HEK293 (cell line): ENCODE data around the gene DNAH12.

ENCODE experiments used
- BCL11B ChIP-seq: fragments of 450-650 bp; formaldehyde crosslinking; IDR thresholded peaks from 2 replicates; pipeline ENCODE4 v1.5.1; 2016; ENCODE audit warnings: low read depth, missing biosample characterization, missing genetic modification characterization
- HOXA7 ChIP-seq: sonication (generic); formaldehyde crosslinking; IDR thresholded peaks from 2 replicates; pipeline ENCODE4 v1.8.1; 2022; ENCODE audit warnings: missing genetic modification reagents, borderline replicate concordance
- KLF1 ChIP-seq: fragments of 450-650 bp; formaldehyde crosslinking; IDR thresholded peaks from 2 replicates; pipeline ENCODE4 v1.5.1; 2016; ENCODE audit warnings: missing biosample characterization, missing genetic modification characterization
- KLF10 ChIP-seq: fragments of 450-650 bp; IDR thresholded peaks from 2 replicates; pipeline ENCODE4 v1.5.1; 2018; ENCODE audit warnings: missing biosample characterization, mild to moderate bottlenecking, missing genetic modification characterization
- ZNF114 ChIP-seq: fragments of 450-650 bp; formaldehyde crosslinking; IDR thresholded peaks from 2 replicates; pipeline ENCODE4 v1.5.0; 2017; ENCODE audit warnings: missing biosample characterization, missing genetic modification characterization
- ZNF544 ChIP-seq: fragments of 450-650 bp; formaldehyde crosslinking; IDR thresholded peaks from 2 replicates; pipeline ENCODE4 v1.5.0; 2017; ENCODE audit warnings: missing biosample characterization, missing genetic modification characterization
- ZNF660 ChIP-seq: fragments of 450-650 bp; IDR thresholded peaks from 2 replicates; pipeline ENCODE4 v1.5.1; 2018; ENCODE audit warnings: missing biosample characterization, mild to moderate bottlenecking, missing genetic modification characterization
- ZNF777 ChIP-seq: fragments of 450-650 bp; formaldehyde crosslinking; IDR thresholded peaks from 2 replicates; pipeline ENCODE4 v1.5.1; 2017; ENCODE audit warnings: missing biosample characterization, missing genetic modification characterization, borderline replicate concordance
- TF ChIP-seq, protein P1 (sequence below): fragments of 450-650 bp; formaldehyde crosslinking; IDR thresholded peaks from 2 replicates; pipeline ENCODE4 v1.5.1; 2016; ENCODE audit warnings: missing biosample characterization, missing genetic modification characterization
- TF ChIP-seq, protein P2 (sequence below): fragments of 450-650 bp; formaldehyde crosslinking; IDR thresholded peaks from 2 replicates; pipeline ENCODE4 v1.5.1; 2016; ENCODE audit warnings: missing biosample characterization, missing genetic modification characterization
- TF ChIP-seq, protein P3 (sequence below): fragments of 450-650 bp; formaldehyde crosslinking; IDR thresholded peaks from 2 replicates; pipeline ENCODE4 v1.5.1; 2016; ENCODE audit warnings: missing biosample characterization, missing genetic modification characterization
- TF ChIP-seq, protein P4 (sequence below): fragments of 450-650 bp; formaldehyde crosslinking; IDR thresholded peaks from 2 replicates; pipeline ENCODE4 v1.5.1; 2016; ENCODE audit warnings: missing biosample characterization, missing genetic modification characterization, low read depth
- TF ChIP-seq, protein P5 (sequence below): fragments of 450-650 bp; IDR thresholded peaks from 2 replicates; pipeline ENCODE4 v1.5.1; 2018; ENCODE audit warnings: missing biosample characterization, missing genetic modification characterization

DNA sequence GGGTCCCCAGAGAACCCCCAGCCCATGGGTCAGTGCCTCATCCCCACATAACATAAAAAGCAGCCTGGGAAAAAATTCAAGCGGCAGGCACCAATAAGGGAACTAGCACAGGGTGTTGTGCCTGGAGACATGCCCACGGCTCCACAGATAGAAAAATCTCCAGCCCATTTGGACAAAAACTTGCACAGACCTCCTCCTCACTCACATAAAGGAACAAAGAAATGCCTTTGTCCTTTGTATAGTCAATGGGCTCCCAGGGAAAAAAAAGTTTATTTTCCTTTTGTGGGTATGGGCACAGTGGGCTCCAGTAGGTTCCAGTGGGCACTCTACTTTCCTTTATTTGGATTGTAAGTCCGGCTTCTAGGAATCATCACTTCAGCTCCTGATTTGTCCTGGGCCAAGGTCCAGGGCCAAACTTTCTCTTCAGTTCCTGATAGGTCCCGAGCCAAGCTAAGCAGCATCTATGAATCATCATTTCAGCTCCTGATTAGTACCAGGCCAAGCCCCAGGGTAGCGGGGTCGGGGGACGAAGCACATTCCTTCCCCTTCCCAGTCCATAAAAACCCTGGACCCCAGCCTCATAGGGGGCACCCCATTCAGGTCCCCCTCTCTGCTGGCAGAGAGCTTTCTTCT lies 1.6 kb upstream of the DNAH12 start:
- TF ChIP-seq BCL11B (tag by site-specific recombination) (no peak), KLF10 (no peak), ZNF544 (tag by site-specific recombination) (no peak), ZNF660 (tag by site-specific recombination) (no peak), HOXA7 (CRISPR knock-in tag) (no peak), ZNF777 (no peak), KLF1 (no peak), ZNF114 (no peak)
- TF ChIP-seq, protein P1, sequence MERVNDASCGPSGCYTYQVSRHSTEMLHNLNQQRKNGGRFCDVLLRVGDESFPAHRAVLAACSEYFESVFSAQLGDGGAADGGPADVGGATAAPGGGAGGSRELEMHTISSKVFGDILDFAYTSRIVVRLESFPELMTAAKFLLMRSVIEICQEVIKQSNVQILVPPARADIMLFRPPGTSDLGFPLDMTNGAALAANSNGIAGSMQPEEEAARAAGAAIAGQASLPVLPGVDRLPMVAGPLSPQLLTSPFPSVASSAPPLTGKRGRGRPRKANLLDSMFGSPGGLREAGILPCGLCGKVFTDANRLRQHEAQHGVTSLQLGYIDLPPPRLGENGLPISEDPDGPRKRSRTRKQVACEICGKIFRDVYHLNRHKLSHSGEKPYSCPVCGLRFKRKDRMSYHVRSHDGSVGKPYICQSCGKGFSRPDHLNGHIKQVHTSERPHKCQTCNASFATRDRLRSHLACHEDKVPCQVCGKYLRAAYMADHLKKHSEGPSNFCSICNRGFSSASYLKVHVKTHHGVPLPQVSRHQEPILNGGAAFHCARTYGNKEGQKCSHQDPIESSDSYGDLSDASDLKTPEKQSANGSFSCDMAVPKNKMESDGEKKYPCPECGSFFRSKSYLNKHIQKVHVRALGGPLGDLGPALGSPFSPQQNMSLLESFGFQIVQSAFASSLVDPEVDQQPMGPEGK (tag by site-specific recombination), result no peak
- TF ChIP-seq, protein P2, sequence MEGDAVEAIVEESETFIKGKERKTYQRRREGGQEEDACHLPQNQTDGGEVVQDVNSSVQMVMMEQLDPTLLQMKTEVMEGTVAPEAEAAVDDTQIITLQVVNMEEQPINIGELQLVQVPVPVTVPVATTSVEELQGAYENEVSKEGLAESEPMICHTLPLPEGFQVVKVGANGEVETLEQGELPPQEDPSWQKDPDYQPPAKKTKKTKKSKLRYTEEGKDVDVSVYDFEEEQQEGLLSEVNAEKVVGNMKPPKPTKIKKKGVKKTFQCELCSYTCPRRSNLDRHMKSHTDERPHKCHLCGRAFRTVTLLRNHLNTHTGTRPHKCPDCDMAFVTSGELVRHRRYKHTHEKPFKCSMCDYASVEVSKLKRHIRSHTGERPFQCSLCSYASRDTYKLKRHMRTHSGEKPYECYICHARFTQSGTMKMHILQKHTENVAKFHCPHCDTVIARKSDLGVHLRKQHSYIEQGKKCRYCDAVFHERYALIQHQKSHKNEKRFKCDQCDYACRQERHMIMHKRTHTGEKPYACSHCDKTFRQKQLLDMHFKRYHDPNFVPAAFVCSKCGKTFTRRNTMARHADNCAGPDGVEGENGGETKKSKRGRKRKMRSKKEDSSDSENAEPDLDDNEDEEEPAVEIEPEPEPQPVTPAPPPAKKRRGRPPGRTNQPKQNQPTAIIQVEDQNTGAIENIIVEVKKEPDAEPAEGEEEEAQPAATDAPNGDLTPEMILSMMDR (tag by site-specific recombination), result no peak
- TF ChIP-seq, protein P3, sequence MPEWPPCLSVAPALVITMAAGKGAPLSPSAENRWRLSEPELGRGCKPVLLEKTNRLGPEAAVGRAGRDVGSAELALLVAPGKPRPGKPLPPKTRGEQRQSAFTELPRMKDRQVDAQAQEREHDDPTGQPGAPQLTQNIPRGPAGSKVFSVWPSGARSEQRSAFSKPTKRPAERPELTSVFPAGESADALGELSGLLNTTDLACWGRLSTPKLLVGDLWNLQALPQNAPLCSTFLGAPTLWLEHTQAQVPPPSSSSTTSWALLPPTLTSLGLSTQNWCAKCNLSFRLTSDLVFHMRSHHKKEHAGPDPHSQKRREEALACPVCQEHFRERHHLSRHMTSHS (tag by site-specific recombination), result no peak
- TF ChIP-seq, protein P4, sequence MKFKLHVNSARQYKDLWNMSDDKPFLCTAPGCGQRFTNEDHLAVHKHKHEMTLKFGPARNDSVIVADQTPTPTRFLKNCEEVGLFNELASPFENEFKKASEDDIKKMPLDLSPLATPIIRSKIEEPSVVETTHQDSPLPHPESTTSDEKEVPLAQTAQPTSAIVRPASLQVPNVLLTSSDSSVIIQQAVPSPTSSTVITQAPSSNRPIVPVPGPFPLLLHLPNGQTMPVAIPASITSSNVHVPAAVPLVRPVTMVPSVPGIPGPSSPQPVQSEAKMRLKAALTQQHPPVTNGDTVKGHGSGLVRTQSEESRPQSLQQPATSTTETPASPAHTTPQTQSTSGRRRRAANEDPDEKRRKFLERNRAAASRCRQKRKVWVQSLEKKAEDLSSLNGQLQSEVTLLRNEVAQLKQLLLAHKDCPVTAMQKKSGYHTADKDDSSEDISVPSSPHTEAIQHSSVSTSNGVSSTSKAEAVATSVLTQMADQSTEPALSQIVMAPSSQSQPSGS (tag by site-specific recombination), result no peak
- TF ChIP-seq, protein P5, sequence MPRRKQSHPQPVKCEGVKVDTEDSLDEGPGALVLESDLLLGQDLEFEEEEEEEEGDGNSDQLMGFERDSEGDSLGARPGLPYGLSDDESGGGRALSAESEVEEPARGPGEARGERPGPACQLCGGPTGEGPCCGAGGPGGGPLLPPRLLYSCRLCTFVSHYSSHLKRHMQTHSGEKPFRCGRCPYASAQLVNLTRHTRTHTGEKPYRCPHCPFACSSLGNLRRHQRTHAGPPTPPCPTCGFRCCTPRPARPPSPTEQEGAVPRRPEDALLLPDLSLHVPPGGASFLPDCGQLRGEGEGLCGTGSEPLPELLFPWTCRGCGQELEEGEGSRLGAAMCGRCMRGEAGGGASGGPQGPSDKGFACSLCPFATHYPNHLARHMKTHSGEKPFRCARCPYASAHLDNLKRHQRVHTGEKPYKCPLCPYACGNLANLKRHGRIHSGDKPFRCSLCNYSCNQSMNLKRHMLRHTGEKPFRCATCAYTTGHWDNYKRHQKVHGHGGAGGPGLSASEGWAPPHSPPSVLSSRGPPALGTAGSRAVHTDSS, result no peak
